SK-N-SH treated with all-trans-retinoic acid at 6 μM for 48 hours (cell line): ENCODE measurements around the gene COA5.

Source experiments
- ATAC-seq: fragments of 200-7000 bp; cut with Tn5 transposase; 3 replicates; pipeline ENCODE4 v1.9.1; 2020; ENCODE audit warnings: mild to moderate bottlenecking, moderate library complexity
- ARNTL ChIP-seq: fragments of 450-650 bp; formaldehyde crosslinking; IDR thresholded peaks from 2 replicates; pipeline ENCODE4 v1.5.0; 2020; ENCODE audit warnings: low read depth, mild to moderate bottlenecking, moderate library complexity, borderline replicate concordance
- BACH2 ChIP-seq: fragments of 250-450 bp; sonication (Bioruptor Pico); IDR thresholded peaks from 2 replicates; pipeline ENCODE4 v1.9.0; 2021; ENCODE audit warnings: mild to moderate bottlenecking, borderline replicate concordance
- CSDC2 ChIP-seq: fragments of 250-450 bp; sonication (Bioruptor Pico); IDR thresholded peaks from 2 replicates; pipeline ENCODE4 v1.5.0; 2020; ENCODE audit warnings: mild to moderate bottlenecking, moderate library complexity
- ESRRG ChIP-seq: fragments of 250-450 bp; sonication (Bioruptor Pico); IDR thresholded peaks from 2 replicates; pipeline ENCODE4 v1.6.1; 2021; ENCODE audit warnings: mild to moderate bottlenecking
- GLIS3 ChIP-seq: fragments of 250-450 bp; sonication (Bioruptor Pico); IDR thresholded peaks from 2 replicates; pipeline ENCODE4 v1.5.0; 2020; ENCODE audit warnings: mild to moderate bottlenecking, moderate library complexity
- ISL1 ChIP-seq: fragments of 250-450 bp; sonication (Bioruptor Pico); IDR thresholded peaks from 2 replicates; pipeline ENCODE4 v2.1.2; 2022; ENCODE audit warnings: mild to moderate bottlenecking, moderate library complexity
- OSR1 ChIP-seq: fragments of 250-450 bp; sonication (Bioruptor Pico); IDR thresholded peaks from 2 replicates; pipeline ENCODE4 v1.8.0; 2022; ENCODE audit warnings: moderate library complexity, mild to moderate bottlenecking, inconsistent platforms
- PPARA ChIP-seq: fragments of 250-450 bp; sonication (Bioruptor Pico); IDR thresholded peaks from 2 replicates; pipeline ENCODE4 v1.5.0; 2020; ENCODE audit warnings: mild to moderate bottlenecking, borderline replicate concordance
- RARB ChIP-seq: fragments of 250-450 bp; sonication (Bioruptor Pico); IDR thresholded peaks from 2 replicates; pipeline ENCODE4 v1.8.0; 2021; ENCODE audit warnings: mild to moderate bottlenecking, moderate library complexity
- SNAI2 ChIP-seq: fragments of 250-450 bp; sonication (Bioruptor Pico); IDR thresholded peaks from 2 replicates; pipeline ENCODE4 v1.5.0; 2020; ENCODE audit warnings: mild to moderate bottlenecking, moderate library complexity
- TCF4 ChIP-seq: fragments of 250-450 bp; sonication (Bioruptor Pico); IDR thresholded peaks from 2 replicates; pipeline ENCODE4 v1.8.0; 2021; ENCODE audit warnings: mild to moderate bottlenecking, moderate library complexity, borderline replicate concordance
- TOX ChIP-seq: fragments of 250-450 bp; sonication (Bioruptor Pico); IDR thresholded peaks from 2 replicates; pipeline ENCODE4 v1.8.0; 2021; ENCODE audit warnings: mild to moderate bottlenecking, moderate library complexity, borderline replicate concordance
- ZC3H10 ChIP-seq: fragments of 250-450 bp; sonication (Bioruptor Pico); IDR thresholded peaks from 2 replicates; pipeline ENCODE4 v1.5.1; 2021; ENCODE audit warnings: mild to moderate bottlenecking, moderate library complexity
- ZFP3 ChIP-seq: fragments of 250-450 bp; sonication (Bioruptor Pico); IDR thresholded peaks from 2 replicates; pipeline ENCODE4 v1.5.0; 2020; ENCODE audit warnings: mild to moderate bottlenecking, moderate library complexity
- ZFP30 ChIP-seq: fragments of 450-650 bp; formaldehyde crosslinking; IDR thresholded peaks from 2 replicates; pipeline ENCODE4 v1.5.0; 2022; ENCODE audit warnings: mild to moderate bottlenecking, moderate library complexity
- ZNF565 ChIP-seq: fragments of 450-650 bp; formaldehyde crosslinking; conservative IDR thresholded peaks from 2 replicates; pipeline ENCODE4 v1.5.0; 2020; ENCODE audit warnings: low read depth, mild to moderate bottlenecking, moderate library complexity
- ZNF70 ChIP-seq: fragments of 450-650 bp; formaldehyde crosslinking; IDR thresholded peaks from 2 replicates; pipeline ENCODE4 v1.5.0; 2020; ENCODE audit warnings: mild to moderate bottlenecking, moderate library complexity
- ZNF8 ChIP-seq: fragments of 450-650 bp; formaldehyde crosslinking; IDR thresholded peaks from 2 replicates; pipeline ENCODE4 v1.5.0; 2020; ENCODE audit warnings: mild to moderate bottlenecking, moderate library complexity
- TF ChIP-seq, protein P1 (sequence below): fragments of 250-450 bp; sonication (Bioruptor Pico); IDR thresholded peaks from 2 replicates; pipeline ENCODE4 v1.5.1; 2021; ENCODE audit warnings: mild to moderate bottlenecking, moderate library complexity
- TF ChIP-seq, protein P2 (sequence below): fragments of 250-450 bp; sonication (Bioruptor Pico); IDR thresholded peaks from 2 replicates; pipeline ENCODE4 v1.8.0; 2021; ENCODE audit warnings: low read depth, mild to moderate bottlenecking, moderate library complexity, borderline replicate concordance
- TF ChIP-seq, protein P3 (sequence below): fragments of 250-450 bp; sonication (Bioruptor Pico); IDR thresholded peaks from 2 replicates; pipeline ENCODE4 v1.5.0; 2020; ENCODE audit warnings: mild to moderate bottlenecking, moderate library complexity
- TF ChIP-seq, protein P4 (sequence below): fragments of 250-450 bp; sonication (Bioruptor Pico); IDR thresholded peaks from 2 replicates; pipeline ENCODE4 v1.8.0; 2020; ENCODE audit warnings: mild to moderate bottlenecking, moderate library complexity, borderline replicate concordance
- TF ChIP-seq, protein P5 (sequence below): fragments of 250-450 bp; sonication (Bioruptor Pico); IDR thresholded peaks from 2 replicates; pipeline ENCODE4 v1.5.1; 2020; ENCODE audit warnings: low read depth, mild to moderate bottlenecking, moderate library complexity

The COA5 gene

DNA sequence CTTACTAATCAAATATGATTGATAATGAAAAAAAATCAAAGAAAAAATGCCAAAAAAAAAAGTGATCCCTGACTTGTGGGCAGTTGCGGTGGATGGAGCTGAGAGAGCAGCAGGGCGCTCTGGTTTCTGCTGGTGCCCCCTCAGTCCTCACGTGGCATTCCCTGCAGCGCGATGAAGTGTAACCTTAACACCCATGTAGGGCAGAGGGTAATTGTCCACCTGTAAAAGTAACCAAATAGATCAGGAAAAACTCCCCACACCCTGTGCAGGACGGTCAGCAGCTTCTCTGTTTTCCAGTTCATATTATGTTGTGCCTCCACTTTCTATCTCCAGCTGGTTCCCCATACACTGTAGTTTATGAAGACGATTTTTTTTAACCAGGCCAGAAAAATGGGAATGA, 25.0 kb downstream of the COA5 start:
- no peak for ATAC-seq
- TF ChIP-seq OSR1 (CRISPR knock-in tag) (no peak), ESRRG (CRISPR knock-in tag) (no peak), TOX (CRISPR knock-in tag) (no peak), ZNF565 (CRISPR knock-in tag) (no peak), RARB (no peak), ZC3H10 (CRISPR knock-in tag) (no peak), ZFP3 (CRISPR knock-in tag) (no peak), ZNF8 (CRISPR knock-in tag) (no peak), ARNTL (no peak), PPARA (CRISPR knock-in tag) (no peak), ISL1 (CRISPR knock-in tag) (no peak), SNAI2 (no peak), ZFP30 (no peak), ZNF70 (CRISPR knock-in tag) (no peak), CSDC2 (CRISPR knock-in tag) (no peak), GLIS3 (CRISPR knock-in tag) (no peak)
- TF ChIP-seq, protein P1, sequence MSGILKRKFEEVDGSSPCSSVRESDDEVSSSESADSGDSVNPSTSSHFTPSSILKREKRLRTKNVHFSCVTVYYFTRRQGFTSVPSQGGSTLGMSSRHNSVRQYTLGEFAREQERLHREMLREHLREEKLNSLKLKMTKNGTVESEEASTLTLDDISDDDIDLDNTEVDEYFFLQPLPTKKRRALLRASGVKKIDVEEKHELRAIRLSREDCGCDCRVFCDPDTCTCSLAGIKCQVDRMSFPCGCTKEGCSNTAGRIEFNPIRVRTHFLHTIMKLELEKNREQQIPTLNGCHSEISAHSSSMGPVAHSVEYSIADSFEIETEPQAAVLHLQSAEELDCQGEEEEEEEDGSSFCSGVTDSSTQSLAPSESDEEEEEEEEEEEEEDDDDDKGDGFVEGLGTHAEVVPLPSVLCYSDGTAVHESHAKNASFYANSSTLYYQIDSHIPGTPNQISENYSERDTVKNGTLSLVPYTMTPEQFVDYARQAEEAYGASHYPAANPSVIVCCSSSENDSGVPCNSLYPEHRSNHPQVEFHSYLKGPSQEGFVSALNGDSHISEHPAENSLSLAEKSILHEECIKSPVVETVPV (CRISPR knock-in tag) = no peak
- TF ChIP-seq, protein P2, sequence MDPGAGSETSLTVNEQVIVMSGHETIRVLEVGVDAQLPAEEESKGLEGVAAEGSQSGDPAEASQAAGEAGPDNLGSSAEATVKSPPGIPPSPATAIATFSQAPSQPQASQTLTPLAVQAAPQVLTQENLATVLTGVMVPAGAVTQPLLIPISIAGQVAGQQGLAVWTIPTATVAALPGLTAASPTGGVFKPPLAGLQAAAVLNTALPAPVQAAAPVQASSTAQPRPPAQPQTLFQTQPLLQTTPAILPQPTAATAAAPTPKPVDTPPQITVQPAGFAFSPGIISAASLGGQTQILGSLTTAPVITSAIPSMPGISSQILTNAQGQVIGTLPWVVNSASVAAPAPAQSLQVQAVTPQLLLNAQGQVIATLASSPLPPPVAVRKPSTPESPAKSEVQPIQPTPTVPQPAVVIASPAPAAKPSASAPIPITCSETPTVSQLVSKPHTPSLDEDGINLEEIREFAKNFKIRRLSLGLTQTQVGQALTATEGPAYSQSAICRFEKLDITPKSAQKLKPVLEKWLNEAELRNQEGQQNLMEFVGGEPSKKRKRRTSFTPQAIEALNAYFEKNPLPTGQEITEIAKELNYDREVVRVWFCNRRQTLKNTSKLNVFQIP (CRISPR knock-in tag) = no peak
- TF ChIP-seq, protein P3, sequence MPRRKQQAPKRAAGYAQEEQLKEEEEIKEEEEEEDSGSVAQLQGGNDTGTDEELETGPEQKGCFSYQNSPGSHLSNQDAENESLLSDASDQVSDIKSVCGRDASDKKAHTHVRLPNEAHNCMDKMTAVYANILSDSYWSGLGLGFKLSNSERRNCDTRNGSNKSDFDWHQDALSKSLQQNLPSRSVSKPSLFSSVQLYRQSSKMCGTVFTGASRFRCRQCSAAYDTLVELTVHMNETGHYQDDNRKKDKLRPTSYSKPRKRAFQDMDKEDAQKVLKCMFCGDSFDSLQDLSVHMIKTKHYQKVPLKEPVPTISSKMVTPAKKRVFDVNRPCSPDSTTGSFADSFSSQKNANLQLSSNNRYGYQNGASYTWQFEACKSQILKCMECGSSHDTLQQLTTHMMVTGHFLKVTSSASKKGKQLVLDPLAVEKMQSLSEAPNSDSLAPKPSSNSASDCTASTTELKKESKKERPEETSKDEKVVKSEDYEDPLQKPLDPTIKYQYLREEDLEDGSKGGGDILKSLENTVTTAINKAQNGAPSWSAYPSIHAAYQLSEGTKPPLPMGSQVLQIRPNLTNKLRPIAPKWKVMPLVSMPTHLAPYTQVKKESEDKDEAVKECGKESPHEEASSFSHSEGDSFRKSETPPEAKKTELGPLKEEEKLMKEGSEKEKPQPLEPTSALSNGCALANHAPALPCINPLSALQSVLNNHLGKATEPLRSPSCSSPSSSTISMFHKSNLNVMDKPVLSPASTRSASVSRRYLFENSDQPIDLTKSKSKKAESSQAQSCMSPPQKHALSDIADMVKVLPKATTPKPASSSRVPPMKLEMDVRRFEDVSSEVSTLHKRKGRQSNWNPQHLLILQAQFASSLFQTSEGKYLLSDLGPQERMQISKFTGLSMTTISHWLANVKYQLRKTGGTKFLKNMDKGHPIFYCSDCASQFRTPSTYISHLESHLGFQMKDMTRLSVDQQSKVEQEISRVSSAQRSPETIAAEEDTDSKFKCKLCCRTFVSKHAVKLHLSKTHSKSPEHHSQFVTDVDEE (CRISPR knock-in tag) = no peak
- TF ChIP-seq, protein P4, sequence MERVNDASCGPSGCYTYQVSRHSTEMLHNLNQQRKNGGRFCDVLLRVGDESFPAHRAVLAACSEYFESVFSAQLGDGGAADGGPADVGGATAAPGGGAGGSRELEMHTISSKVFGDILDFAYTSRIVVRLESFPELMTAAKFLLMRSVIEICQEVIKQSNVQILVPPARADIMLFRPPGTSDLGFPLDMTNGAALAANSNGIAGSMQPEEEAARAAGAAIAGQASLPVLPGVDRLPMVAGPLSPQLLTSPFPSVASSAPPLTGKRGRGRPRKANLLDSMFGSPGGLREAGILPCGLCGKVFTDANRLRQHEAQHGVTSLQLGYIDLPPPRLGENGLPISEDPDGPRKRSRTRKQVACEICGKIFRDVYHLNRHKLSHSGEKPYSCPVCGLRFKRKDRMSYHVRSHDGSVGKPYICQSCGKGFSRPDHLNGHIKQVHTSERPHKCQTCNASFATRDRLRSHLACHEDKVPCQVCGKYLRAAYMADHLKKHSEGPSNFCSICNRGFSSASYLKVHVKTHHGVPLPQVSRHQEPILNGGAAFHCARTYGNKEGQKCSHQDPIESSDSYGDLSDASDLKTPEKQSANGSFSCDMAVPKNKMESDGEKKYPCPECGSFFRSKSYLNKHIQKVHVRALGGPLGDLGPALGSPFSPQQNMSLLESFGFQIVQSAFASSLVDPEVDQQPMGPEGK (CRISPR knock-in tag) = no peak

DNA sequence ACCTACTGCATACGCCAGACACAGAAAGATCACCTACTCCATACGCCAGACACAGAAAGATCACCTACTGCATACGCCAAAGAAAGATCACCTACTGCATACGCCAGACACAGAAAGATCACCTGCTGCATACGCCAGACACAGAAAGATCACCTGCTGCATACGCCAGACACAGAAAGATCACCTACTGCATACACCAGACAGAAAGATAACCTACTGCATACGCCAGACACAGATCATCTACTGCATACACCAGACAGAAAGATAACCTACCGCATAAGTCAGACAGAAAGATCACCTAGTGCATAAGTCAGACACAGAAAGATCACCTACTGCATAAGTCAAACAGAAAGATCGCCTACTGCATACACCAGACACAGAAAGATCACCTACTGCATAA, 25.8 kb downstream of the COA5 start:
- TF ChIP-seq OSR1 (CRISPR knock-in tag) = no peak
- TF ChIP-seq ISL1 (CRISPR knock-in tag) = no peak
- TF ChIP-seq TCF4 (CRISPR knock-in tag) = no peak
- TF ChIP-seq, protein P5, sequence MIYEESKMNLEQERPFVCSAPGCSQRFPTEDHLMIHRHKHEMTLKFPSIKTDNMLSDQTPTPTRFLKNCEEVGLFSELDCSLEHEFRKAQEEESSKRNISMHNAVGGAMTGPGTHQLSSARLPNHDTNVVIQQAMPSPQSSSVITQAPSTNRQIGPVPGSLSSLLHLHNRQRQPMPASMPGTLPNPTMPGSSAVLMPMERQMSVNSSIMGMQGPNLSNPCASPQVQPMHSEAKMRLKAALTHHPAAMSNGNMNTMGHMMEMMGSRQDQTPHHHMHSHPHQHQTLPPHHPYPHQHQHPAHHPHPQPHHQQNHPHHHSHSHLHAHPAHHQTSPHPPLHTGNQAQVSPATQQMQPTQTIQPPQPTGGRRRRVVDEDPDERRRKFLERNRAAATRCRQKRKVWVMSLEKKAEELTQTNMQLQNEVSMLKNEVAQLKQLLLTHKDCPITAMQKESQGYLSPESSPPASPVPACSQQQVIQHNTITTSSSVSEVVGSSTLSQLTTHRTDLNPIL (CRISPR knock-in tag) = no peak
- no peak for TF ChIP-seq RARB
- TF ChIP-seq, protein P2 (CRISPR knock-in tag) = no peak
- no peak for TF ChIP-seq ZFP3 (CRISPR knock-in tag)
- no peak for TF ChIP-seq GLIS3 (CRISPR knock-in tag)
- TF ChIP-seq PPARA (CRISPR knock-in tag) = no peak
- no peak for TF ChIP-seq BACH2 (CRISPR knock-in tag)
- TF ChIP-seq, protein P1 (CRISPR knock-in tag) = no peak
- no peak for TF ChIP-seq ZNF565 (CRISPR knock-in tag)
- no peak for TF ChIP-seq ZNF70 (CRISPR knock-in tag)
- TF ChIP-seq, protein P4 (CRISPR knock-in tag) = no peak
- TF ChIP-seq ZFP30 = no peak
- TF ChIP-seq TOX (CRISPR knock-in tag) = no peak
- no peak for TF ChIP-seq ARNTL

More for the DNA sequence above, 25.8 kb downstream of the COA5 start:
- ATAC-seq = no peak
